GM19397 (cell line): ENCODE measurements around the gene IP6K3.

Source experiments
- ATAC-seq: cut with Tn5 transposase; IDR thresholded peaks from one replicate; pipeline ENCODE4 v1.9.1; 2021; ENCODE audit warnings: mild to moderate bottlenecking, moderate library complexity; ENCODE audit not compliant: unreplicated experiment

IP6K3 gene

DNA sequence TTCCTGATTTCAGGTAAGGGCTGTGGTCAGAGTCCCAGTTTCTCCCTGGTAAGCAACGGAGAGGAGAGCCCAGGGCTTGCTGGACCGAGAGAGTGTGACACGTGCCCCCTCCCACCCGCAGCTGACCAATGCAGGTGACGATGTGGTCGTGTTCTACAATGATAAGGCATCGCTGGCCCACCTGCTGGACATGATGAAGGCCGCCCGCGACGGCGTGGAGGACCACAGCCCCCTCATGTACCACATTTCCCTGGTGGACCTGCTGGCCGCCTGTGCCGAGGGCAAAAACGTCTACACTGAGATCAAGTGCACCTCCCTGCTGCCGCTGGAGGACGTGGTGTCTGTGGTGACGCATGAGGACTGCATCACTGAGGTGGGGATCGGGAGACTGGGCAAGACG lies 66.9 kb downstream of the IP6K3 start:
- no peak for ATAC-seq

DNA sequence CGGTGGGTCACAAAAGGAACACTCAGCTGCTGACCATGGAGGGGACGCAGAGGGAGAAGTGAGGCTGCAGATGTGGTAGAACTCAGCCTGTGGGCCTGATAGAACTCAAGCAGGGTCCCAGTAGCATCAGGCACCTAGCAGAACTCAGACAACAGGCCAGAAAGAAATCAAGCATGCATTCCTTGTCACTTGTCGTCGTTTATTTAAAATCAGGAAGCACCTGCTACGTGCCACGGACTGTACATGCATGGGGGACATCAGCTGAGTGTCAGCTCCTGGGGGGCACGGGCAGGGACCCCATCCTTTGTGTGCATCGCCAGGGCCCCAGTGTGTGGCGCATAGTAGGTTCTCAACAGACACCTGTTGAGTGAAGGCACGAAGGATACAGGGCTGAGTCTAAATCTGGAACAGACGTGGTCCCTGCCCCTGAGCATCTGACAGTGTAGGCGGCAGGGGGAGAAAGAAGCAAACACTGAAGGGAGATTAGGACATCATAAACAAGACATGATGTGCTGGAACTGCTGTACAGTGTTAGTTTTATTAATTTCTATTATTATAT lies 67.7 kb downstream of the IP6K3 start:
- no peak for ATAC-seq

DNA sequence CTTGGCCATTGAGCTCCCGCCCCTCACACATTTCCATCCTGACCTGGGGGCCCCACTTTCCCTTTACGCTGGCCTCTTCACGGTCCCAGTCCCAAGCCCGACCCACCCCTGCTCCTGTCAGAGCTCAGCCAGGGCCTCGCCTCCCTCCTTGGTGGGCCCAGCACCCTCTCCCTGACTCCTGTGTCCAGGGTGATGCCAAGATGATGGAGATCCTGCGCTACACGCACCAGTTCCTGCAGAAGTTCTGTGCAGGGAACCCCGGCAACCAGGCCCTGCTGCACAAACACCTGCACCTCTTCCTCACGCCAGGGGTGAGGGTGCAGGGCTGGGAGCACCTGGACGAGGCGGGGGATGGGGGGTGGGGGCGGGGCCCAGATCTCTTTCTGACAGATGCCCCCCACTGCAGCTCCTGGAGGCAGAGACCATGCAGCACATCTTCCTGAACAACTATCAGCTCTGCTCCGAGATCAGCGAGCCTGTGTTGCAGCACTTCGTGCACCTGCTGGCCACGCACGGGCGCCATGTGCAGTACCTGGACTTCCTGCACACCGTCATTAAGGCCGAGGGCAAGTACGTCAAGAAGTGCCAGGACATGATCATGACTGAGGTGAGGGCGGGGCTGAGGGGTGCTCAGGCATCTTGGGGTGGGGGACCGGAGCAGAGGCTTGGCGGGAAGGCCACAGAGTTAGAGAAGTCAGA lies 68.3 kb downstream of the IP6K3 start:
- ATAC-seq: no peak

DNA sequence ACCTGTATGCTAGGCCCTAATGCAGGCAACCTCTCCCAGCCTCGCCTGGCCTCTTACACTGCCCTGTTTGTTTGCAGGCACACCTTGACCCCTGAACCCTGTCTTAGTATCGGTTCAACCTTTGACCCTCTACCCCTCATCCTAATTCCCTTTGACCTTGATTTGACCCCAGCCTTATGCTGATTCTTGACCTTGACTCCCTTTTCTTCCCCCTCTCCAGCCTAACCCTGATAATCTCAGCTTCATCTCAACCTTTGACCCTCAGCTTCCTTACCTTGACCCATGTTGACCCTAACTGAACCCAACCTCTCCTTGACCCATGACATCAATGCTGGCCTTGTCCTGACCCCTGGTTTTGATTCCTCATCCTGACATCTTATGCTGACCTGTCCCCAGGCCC lies 69.0 kb downstream of the IP6K3 start:
- no peak for ATAC-seq

DNA sequence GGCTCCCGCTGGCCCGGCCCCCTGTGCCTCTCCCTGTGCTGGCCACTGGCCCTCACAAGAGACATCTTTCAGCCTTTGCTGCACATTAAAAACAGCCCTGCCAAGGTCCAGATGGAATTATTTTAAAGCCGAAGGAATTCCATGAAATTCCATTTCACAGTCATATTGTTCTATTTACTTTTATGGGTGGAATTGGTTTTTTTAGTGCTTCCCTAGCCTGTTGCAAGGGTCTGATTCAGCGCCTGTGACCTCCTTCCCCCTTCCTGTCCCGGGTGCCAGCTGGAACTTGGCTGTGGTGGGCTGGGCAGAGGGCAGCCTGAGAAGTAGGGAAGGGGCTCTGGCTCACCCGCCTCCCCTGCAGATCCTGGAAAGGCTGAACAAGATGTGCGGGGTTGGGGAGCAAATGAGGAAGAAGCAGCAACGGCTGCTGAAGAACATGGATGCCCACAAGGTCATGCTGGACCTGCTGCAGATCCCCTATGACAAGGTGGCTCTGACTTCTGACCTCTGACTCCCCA lies 69.5 kb downstream of the IP6K3 start:
- ATAC-seq: no peak

DNA sequence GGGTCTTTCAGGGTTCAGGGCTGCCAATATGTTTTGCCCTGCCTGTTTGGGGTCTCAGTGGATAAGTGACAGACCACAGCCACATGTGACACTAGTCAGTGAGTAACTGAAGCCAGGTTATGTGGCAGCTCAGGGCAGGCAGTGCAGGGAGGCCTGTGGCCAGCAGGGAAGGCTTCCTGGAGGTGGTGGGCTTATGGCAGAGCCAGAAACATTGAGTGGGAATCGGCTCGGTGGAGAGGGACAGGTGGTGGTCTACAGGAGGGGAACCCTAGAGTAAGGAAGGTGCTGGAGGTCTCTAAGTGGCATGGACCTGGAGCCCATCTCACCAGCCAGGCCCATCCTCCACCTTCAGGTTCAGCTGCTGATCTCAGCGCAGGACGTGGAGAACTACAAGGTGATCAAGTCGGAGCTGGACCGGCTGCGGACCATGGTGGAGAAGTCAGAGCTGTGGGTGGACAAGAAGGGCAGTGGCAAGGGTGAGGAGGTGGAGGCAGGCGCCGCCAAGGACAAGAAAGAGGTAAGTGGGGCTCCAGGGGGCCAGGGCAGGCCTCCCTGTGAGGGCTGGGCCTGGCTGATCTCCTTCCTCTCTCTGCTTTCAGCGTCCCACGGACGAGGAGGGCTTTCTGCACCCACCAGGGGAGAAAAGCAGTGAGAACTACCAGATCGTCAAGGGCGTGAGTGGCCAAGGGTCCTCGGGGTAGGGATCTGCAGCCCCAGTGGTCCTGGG lies 70.1 kb downstream of the IP6K3 start:
- no peak for ATAC-seq

DNA sequence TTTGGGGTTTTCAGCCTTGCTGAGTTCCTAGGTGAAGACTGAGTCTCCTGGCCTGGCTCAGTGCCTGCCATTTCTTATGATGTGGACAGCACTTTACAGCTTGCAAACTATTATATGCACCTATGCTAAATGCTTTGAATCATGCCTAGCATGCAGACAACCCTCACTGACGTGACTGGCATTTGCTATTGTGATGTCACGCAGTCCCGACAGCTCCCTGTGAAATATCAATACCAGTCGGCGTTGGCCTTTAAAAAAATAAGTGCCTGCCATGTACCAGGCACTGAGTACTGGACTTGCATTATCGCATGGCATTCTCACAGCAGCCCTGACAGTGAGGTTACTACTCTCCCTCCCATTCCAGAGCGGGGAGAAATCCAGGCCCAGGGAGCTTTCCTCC lies 70.7 kb downstream of the IP6K3 start:
- ATAC-seq: no peak

DNA sequence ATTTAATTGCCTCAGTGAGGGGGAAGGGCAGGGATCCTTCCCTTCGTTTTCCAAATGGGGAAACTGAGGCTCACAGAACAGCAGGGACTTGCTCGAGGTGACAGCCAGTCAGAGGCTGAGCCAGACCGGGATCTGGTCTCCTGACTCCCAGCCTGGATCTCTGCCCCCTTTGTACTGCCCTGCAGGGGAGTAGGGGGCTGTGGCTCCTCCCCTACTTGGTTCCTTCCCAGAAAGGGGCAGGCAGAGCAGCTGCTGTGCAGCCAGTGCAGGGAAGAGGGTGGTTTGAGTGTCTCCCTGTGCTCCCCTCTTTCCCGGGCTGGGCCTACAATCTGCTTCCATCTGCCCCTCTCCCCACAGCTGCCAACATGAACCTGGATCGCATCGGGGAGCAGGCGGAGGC lies 72.9 kb downstream of the IP6K3 start:
- ATAC-seq: no peak

DNA sequence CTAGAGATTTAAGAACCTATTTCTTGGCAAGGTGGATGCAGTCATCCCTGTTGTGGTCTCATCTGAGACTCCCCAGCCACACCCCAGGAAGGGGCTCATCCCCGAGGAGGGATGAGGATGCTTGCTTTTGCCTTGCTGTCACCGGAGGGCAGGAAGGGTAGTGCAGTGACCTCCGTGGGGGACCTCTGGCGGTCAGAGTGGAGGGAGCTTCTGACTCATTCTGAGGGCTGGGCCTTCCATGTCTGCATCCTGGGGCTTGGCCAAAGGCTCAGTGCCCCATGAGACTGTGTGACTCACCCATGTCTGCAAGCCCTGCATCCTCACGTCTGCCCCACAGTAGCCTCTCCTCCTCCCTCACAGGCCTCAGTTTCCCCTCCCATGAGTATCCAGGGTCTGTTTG lies 73.9 kb downstream of the IP6K3 start:
- no peak for ATAC-seq

DNA sequence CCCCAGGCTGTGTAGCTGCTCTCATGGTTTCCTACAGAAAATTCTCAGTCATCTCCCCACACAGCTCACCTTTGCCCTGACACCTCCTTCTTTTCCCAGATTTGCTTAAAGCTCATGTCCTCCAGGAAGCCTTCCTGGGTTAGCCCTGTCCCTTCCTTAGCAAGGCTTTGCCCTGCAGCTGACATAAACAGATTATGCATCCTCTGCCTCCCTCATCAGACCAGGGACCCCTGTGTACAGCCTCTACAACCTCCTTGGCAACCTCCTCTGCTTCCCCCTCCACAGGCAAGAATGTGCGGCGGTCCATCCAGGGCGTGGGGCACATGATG lies 75.0 kb downstream of the IP6K3 start:
- ATAC-seq: no peak
